Stimulated activated CD8-positive, alpha-beta memory T cell treated with anti-CD3 and anti-CD28 coated beads, Interleukin-12 subunit alpha, Interleukin-12 subunit beta, amount 100 ng/mL, for 4 hours (primary cell): ENCODE measurements around the gene SEPTIN1.
"Not testable (repeated sequence)": the region's sequence is repeated elsewhere in the genome, so short reads cannot be mapped to it uniquely, and the experiment has no call there.

Experiments used
- DNase-seq: peaks from one replicate; pipeline ENCODE4 v3.0.0-alpha.2; 2020; ENCODE audit warnings: low read depth

Gene SEPTIN1

DNA sequence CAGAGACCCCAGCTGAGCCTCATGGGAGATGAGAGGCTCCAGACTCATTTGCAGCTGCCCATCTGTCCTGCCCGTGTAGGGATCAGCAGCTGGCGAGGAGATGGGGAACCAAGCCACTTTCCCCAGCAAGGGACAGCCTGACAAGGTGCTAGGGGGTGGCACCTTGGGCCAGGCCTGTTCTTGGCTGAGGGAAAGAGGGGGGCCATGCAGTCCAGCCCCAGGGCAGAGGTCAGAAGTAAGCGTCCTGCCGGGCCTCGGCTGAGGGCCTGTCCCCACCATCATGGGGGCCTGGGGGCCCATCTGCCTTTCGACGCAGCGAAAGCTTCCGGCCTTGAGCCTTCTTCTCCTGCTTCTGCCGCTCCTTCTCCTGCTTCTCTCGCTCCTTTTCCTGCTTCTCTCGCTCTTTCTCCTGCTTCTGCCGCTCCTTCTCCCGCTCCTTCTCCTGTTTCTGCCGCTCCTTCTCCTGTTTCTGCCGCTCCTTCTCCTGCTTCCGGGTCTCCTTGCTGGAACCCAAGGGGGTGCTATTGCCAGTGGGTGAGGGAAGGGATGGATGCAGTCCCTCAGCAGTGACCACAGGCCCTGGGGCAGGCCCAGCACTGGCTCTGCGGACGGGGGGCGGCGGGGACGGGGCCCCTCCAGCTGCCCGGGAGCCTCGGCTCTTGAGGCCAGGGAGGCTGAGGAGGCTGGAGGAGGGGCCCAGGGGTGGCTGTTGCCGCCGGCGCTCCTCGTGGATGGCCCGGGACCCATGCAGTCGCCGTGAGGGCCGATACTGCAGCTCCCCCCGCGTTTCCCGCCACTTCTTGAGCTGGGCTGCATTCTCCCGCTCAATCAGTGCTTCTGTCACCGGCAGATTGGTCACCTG lies 24.4 kb downstream of the SEPTIN1 start:
- DNase-seq: no peak

DNA sequence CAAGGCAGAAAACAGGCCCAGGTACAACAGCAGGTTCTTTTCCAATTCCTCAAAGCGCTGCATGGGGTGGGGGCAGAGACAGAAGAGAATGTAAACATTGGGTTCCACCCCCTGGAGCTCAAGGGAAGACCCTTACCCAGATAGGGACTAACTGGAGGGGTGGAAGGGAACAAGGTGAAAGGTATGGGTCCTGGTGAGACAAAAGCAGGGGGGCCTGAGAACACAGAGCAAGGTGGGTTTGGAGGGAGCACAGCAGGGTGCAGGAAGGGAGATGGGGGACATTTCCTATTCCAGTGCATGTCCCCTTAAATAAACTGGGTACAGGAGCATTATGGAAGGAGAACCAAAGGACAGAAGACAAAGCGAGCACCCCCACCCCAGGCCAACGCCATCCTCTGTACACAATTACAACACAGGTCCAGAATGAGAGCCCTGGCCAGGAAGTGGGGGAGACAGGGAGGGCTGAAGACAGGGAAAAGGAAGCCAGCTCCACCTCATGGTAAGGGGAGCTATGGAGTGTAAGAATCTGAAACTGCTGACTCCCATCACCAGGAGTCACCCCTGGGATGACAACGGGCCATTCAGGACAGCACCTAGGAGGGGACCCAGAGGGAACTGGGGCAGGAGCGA lies 25.2 kb downstream of the SEPTIN1 start:
- no peak for DNase-seq

DNA sequence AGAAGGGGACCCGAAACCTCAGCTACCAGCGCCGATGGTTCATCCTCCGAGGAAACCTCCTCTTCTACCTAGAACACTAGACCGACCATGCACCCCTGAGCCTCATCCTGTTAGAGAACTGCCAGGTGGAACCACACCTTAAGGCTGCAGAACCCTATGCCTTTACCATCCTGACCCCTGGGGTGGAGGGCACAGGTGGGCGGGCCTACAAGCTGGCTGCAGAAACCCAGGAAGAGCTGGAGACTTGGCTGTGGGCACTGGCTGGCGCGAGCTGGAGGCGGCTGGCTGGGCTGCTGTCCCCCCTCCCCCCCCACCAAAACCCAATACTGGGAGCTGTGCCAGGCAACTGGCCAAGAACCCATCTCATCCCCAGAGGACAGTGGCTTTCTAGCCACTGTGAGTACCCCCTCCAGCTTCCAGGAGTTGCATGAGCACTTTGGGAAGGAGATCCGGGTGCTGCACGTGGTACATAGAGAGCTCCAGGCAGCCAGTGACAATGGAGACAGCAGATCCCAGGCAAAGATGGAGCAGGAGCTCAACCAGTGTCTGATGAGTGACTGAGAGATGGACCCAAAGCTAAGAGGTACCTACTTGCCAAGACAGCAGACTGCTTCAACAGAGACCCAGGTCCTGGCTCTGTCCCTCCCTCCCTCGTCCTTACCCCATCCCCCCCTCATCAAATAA lies 25.8 kb downstream of the SEPTIN1 start:
- no peak for DNase-seq

DNA sequence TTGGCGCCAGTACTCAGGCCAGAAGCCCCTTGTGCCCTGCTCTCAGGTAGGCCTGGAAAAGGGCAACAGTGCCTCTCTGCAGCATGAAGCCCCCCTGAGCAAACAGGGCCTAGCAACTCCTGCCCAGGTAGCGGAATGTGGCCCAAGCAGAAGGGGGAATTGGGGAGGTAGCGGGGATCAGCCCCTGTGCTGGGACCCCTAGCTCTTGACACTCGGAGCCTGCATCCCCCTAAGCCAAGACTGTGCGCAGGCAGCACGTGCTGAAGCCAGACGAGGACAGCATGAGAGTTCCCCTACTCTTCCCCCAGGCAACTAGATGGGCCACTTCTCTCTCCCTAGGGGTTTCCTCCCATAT lies 26.4 kb downstream of the SEPTIN1 start:
- no peak for DNase-seq

DNA sequence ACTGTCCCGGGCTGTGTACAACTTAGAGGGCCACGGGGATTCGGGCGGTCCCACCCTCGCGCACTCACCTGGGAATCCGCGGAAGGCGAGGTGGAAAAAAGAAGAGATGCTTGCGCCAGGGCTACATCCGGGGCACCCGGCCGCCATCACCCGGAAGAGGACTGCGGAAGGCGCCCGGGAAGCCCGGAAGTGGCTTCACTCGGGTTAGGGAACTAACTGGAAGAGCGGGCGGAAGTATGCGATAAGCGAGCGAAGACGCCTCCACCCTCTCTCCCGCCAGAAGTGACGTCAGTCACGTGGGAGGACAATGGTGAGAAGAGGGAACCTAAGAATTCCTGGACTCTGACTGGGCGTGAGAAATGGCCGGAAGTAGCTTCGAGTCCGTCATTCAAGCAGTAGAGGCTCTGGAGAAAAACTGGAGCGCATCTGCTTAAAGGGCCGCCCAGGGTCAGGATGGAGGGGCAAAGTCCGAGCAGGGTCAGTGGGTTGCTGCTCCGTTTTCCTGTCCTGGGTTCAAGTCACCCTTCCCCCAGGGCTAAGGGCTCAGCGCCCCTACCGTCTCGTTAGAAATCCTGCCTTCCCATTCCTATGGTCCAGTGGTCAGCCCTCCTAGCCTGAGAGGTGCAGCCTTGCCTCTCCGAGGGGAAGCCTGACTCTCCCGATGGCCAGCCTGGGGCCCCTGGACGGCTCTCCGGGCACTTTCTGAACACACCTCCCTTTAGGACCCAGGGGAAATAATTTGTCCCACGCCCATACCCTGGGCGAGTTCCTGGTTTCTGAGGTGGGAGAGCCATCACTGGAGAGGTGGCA lies 27.0 kb downstream of the SEPTIN1 start, which contains the start of gene CD2BP2:
Gene CD2BP2, minus strand, starts transcription at position 165 of the 810 bp plus-strand sequence. CDS start 627 bp downstream, outside the sequence.
- DNase-seq: peak; percentile 77

DNA sequence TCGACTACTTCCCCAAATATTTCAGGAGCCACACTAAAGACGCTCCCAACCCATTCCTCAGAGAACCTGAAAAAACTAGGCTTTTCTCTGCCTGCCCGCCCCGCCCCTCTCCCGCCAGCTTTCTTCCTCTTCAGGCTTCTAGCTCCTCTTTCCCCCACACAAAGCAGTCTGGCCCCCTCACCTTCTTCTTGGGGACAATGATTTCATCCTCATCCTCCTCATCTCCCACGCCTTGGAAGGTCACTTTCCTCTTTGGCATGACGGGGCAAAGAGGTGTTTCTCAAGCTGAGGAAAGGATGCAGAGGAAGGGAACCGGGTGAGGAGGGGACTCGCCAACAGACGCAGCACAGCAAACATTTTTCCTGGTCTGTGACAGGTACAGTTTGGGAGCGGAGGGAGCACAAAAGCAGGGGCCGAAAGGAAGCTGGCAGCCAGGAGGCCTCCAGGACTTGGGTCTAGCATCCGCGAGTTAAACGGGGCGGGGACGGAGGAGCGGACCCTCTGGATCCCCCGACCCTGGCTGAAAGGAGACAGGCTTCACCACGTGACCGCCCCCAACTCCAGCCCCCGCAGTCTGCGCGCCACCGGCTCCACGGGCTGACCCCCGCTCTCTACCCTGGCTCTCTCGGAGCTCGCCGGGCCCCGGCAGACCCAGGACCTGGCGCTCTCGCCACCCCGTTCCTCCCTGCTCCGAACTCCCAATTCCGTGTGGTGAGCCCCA lies 27.8 kb downstream of the SEPTIN1 start:
- DNase-seq: no peak

DNA sequence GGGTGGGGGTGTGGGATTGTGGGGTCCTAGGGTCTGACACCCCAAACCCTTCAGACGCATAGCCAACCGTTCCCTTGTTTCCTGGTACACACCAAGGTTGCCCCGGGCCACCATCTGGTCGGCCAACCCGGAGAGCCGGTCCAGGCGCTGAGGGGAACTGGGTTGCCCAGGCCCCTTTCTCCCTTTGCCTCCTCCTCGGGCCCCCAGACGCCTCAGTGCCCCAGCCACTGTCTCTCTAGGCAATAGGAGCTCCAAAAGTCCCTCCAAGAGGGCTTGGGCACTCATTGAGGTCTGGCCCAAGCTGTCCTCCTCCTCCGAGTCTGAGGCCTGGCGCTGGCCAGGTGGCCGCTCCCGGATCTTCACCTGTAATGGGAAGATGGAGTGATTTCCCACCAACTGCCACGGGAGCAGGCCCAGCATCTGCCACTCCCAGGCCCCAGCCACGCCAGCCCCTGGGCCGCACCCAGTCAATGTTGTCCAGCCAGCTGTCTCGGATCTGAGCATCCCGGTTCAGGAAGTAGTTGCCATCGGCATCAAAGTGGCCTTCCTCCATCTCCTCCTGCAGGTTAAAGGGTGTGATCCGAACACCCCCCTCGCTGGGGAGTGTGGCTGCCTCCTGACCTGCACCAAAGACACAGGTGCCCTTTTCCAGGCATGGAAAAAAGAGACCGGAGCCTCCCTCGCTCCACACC lies 28.8 kb downstream of the SEPTIN1 start:
- no peak for DNase-seq

DNA sequence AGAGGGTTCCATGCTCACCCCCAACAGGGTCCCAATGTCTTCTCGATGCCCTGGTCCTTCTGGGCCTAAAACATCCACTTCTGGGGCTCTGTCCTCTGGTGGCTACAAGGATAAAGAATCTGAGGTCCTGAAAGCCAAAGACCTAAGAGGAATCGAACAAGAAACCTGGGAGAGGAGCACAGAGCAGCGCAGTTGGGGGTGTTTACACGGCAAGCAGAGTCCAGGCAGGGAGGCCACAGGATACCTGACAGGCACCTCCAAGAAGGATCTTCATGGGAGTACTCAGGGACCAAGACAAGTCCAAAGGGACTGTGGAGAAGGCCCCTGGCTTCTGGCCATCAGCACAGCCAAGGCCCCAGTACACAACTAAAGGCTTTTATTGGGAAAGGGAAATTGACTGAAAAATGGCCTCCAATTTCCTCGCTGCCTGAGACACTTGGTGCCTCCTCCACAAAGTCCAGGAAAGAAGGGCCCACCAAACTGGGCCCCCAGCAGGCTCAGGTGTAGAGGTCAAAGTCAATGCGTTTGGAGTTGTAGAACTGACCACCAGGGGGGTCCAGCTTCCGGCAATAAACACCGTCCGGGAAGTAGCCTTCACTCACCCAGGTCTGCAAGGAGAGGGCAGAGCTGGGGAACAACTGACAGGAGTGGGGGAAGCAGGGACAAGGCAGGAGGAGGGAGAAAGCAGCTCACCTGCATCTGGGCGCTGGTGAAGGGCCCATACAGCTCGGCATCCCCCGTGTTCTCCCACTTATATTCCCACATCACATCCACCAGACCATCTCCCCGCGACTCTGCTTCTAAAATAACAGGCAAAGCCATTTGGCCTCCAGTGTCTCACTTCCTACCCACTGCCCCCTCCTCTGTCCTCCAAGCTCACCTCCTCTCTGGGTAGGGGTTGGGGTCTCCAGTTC lies 29.6 kb downstream of the SEPTIN1 start:
- DNase-seq: no peak

DNA sequence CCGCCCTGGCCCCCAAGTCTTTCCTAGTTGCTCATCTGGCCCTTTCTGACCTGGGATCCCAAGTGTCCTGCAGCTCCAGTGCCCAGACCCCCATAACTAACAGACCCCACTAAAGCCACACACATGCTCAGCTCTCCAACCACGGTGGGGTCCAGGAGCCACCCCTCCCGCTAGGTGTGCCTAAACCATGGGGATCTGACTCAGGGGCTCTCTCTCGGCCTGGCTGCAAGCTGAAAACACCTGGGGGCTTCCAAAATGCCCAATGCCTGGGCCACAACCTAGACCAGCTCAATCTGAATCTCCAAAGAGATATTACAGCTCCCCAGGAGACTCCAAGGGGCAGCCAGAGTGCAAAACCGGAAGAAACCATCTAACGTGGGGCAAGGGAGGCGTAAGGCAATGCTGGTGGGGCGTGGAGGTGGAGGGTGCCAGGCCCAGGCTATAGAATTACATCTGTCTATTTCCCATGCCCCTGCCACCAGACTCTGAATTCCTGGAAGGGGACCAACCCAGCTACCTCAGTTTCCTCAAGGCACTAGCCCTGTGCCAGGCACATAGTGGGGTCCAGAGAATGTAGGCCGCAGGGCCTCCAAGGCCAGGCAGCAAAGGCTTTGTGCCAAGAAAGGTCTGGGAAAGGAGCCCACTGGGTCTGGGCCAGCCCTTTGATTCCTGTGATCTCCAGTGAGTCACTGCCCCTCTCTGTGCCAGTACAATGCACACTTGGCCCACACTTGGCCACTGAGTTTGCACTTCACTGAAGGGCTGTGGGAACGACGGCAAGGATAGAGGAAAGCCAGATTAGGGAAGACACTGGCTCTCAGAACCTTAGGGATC lies 30.6 kb downstream of the SEPTIN1 start:
- no peak for DNase-seq

DNA sequence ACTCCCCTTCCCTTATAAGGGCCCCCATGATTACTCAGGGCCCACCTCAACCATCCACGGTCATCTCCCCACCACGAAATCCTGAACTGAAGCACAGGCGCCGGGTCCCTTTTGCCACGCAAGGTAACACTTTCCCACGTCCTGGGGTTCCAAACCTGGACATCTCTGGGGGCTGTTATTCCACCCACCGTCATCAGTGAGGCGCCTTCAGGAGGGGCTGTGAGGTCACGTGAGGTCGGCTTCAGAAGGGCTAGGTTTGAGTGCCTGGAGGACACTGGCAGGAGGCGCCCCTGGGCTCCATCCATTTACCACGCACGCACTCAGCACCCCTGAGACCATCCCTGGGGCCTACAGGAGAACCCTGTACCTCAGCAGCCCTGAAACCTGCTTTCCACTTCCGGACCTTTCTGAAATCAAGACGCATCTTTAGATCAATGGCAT lies 31.3 kb downstream of the SEPTIN1 start:
- DNase-seq: no peak

DNA sequence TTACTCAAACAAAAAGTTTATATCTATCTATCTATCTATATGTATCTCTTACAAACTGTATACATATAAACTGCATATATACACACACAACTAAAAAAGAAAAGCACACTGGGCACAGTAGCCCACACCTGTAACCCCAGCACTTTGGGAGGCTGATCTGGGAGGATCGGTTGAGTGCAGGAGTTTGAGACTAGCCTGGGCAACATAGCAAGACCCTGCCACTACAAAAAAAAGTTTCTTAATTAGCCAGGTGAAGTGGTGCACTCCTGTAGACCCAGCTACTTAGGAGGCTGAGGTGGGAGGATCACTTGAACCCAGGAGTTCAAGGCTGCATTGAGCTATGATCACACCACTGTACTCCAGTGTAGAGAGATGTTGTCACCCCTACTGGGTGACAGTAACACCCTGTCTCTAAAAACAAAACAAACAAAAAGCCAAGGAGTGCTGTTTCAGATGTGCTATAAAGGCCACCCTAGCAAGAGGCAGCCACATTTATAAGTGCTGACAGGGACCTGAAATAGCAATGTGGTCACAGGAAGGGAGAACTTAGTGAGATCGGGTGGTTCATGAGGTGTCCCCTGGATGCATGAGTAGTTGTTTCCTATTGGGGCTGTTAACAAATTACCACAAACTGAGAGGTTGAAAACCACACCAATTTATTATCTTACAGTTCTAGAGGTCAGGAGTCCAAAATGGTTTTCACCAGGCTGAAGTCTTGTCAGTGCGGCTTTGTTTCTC lies 32.1 kb downstream of the SEPTIN1 start:
- DNase-seq: no peak

DNA sequence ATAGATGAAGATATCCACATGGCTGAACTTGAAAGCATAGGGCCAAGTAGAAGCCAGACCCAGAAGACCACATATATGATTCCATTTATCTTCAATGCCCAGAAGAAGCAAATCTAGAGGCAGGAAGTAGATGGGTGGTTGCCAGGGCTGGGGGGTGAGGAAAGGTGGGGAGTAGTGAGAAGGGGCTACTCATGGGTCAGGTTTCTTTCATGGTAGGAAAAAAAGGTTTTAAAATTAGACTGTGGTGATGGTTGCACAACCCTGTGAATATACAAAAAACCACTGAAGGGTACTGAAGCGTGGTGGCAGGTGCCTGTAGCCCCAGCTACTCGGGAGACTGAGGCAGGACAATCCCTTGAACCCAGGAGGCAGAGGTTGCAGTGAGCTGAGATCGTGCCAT lies 32.7 kb downstream of the SEPTIN1 start:
- DNase-seq: no peak

DNA sequence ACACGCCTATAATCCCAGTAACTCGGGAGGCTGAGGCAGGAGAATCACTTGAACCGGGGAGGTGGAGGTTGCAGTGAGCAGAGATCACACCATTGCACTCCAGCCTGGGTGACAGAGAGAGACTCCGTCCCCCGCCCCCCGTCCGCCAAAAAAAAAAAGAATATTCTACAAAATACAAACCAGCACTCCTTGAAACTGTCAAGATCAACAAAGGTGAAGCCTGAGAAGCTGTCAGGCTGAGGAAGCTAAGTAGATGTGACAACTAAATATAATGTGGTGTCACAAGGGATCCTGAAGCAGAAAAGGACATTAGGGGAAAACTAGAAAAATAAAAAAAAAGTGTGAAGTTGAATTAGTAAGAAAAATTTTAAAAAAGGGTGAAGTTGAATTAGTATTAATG lies 33.4 kb downstream of the SEPTIN1 start:
- no peak for DNase-seq

DNA sequence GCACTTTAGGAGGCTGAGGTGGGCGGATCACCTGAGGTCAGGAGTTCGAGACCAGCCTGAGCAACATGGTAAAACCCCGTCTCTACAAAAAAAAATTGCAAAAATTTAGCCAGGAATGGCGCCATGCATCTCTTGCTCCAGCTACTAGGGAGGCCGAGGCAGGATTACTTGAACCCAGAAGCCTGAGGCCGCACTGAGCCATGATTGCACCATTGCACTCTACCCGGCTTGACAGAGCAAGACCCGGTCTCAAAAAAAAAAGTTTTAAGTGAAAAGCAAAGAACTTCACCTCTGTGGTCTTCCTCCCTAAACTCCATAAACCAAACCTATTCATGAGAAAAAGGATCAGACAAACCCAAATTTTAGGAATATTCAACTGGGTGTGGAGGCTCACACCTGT lies 34.2 kb downstream of the SEPTIN1 start:
- DNase-seq: no peak

DNA sequence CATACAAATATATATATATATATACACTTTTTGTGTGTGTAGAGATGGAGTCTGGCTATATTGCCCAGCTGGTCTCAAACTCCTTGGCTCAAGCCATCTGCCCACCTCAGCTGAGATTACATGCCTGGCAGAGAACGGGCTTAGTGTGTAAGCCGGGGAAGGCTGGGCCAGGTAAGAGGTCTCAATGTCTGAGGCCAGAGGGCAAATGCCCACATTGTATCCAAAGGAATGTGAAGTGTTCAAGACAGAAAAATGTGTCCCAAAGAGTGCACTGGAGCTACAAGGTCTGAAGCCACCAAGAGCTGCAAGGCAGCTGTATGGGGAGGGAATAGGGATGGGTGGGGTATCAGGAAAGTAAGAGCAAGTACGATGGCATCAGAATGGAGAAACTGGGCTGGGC lies 36.1 kb downstream of the SEPTIN1 start:
- no peak for DNase-seq

DNA sequence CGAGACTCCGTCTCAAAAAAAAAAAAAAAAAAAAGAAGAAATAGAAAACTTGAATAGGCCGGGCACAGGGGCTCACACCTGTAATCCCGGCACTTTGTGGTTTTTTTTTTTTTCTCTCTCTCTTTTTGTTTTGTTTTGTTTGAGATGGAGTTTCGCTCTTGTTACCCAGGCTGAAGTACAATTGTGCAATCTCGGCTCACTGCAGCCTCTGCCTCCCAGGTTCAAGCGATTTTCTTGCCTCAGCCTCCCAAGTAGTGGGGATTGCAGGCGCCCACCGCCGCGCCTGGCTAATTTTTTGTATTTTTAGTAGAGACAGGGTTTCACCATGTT lies 38.9 kb downstream of the SEPTIN1 start:
- not testable (repeated sequence) for DNase-seq

DNA sequence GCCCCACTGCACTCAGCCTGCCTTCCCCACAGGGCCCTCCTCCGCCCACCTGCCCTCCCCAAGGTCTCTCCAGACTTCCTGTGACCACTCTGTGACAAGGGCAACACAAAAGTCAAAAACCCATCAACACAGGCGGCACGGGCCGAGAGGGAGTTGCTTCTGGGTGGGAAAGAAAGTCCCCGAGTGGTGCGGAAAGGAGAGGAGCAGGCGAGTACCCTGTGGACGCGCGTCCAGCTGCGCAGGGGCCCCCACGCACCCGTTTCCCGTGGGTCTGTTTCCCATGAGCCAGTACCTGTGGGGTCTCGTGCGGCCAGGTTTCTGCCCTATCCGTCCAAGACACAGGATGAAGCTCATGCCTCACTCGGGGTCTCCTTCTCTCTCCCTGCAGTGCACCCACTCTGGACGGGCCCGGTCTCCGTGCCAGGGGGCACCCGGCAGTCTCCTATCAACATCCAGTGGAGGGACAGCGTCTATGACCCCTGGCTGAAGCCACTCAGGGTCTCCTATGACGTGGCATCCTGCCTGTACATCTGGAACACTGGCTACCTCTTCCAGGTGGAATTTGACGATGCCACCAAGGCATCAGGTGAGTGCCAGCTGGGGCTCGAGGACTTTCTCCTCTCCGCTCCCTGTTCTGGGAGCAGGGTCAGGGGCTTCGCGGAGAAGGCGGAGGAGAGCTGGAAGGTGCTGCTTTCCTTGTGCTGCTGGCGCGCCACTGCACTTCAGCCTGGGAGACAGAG lies 39.4 kb downstream of the SEPTIN1 start:
- no peak for DNase-seq

DNA sequence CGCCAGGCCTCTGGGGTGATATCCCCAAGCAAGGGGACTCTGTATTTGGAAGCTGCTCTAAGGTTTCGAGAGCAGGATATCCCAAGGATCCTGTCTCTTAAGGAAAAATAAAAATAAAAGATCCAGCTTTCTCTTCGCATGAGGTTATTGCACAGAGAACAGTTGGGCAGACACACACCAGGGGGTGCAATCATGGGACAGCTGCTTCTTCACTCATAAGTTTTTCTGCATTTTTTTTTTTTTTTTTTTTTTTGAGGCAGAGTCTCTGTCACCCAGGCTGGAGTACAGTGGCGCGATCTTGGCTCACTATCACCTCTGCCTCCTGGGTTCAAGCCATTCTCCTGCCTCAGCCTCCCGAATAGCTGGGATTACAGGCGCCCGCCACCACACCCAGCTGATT lies 40.4 kb downstream of the SEPTIN1 start:
- DNase-seq: not testable (repeated sequence)
